GM21390 (cell line): Measurements from ENCODE around the gene UBE2QL1.

ENCODE experiments used
- ATAC-seq: cut with Tn5 transposase; IDR thresholded peaks from one replicate; pipeline ENCODE4 v1.9.1; 2021; ENCODE audit not compliant: unreplicated experiment

UBE2QL1 gene

DNA sequence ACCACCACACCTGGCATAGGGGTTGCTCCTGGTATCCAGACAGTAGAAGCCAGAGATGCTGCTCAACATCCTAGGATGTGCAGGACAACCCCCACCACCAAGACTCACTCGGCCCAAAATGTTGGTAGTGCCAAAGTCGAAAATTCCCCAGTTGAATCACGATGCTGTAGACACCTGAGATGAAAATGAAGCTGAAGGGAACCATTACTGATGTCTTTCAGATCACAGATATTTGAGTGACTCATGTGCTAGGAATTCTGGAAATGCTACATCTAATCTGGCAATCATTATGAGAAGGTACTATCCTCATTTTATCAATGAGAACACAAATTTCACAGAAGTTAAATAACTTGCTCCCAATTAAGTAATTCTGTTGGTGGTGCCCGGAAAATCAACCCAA lies 21.0 kb upstream of the UBE2QL1 start:
- ATAC-seq: no peak

DNA sequence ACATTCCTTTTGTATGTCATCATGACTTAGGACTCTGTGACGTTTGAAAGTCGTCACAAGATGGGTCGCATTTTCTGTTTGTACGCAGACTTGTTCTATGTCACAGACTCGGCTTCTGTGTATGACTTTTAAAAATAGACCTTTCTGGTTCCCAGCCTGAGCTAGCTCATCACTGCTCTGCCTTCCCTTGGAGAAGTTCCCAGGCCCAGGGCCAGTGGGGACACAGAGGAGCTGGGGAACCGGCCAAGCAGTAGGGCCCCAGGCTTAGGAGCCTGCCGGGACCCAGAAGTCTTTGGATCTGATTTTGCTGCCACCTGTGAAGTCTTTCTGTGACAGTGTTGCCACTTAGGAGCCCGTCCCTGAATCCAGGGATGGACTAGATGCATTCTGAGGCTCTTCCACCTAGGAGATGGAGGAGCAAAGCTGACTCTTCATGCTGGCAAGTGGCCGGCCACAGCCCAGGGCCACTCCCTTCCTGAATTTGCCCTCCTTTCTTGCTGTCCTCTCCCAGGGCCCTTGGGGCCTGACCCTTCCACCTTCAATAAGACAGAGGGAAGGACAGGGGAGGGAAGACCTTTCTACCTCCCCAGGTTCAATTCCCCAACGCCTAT lies 18.1 kb upstream of the UBE2QL1 start:
- ATAC-seq: no peak

DNA sequence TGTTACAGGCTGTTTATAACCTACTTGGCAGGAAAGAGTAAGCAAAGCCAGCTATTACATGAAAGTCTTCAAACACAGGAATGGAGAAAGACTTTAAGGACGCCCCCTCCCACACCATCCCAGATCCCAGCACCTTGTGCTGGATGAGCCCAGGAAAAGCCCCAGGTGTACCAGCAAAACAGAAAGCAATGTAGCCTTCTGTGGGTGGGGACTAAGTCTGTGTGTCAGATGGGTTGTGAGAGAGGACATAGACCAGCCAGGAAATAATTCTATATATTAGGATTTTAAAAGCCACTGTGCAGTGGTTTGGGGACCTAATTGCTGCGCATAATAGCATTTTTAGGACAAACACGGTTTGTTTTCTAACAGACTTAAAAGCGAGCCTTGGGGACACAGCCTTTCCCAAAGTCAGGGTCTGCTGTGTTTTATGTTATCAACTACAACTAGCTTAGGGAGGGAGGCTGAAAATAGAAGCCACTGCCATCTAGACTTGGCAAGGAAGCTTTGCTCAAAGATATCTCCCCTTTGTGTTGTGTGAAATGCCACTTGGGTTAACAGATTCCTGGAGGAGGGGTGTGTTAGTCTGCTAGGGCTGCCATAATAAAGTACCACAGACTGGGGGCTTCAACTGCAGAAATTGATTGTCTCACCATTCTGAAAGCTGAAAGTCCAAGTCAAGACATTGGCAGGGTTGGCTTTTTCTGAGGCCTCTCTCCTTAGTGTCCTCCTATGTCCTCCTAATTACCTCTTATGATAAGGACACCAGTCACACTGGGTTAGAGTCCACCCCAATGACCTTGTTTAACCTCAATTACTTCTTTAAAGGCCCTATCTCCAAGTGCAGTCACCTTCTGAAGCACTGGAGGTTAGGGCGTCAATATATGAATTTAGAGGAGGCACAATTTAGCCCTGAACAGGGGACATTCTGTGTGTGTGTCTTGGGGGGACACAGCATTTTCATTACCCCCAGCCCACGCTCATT lies 17.2 kb upstream of the UBE2QL1 start:
- ATAC-seq: no peak

DNA sequence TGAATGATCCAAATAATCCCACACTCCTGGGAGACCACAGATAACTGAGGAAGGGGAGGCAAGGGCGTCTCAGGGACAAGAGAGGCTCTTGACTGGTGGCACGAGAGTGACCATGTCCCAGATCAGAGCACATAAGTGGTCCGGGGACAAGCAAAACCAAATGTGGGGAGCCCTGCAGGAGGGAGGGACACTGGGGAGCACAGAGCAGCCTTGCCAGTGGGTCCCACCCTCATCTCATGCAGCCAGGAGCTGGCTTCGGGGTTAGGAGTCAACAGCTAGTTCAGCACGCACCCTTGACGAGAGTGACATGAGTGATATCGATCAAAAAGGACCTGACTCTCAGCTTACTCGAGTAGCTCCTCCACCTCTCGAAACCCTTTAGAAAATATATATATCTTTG lies 16.5 kb upstream of the UBE2QL1 start:
- ATAC-seq: no peak

DNA sequence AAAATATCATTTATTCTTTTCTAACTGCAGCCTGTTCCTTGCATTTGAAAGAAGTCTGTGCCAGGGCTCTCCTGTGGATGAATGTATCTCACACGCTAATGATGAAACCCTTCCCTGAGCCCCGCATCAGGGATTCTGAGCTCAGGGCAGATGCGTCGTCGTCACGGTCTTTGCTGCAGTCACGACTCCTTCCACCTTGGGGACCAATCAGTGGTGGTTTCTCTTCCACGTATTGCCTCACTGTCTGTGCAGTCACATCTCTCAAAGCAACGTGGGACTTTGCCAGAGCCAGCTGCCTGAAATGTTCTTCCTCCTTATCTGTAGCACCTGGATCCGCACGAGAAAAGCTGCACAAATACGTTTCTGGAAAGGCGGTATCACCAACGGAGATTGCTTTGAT lies 13.9 kb upstream of the UBE2QL1 start:
- no peak for ATAC-seq

DNA sequence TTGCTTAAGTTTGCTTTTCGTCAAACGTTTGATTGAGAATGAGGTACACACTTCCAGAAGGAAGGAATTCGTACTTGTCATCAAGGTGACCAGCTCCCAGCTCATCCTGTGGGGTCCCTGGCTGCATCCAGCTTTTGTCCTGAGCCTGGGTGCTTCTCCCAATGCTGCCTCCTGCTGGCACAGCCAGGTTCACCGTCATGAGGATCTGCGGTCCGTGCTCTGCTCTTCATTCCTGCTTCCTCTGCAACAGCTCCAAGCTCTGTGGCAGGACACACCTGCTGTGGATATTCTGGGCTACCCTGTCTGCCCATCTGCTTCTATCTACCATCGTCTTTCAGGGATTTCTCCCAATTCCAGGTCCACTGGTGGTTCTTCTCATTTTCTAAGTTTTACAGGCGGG lies 13.3 kb upstream of the UBE2QL1 start:
- no peak for ATAC-seq

DNA sequence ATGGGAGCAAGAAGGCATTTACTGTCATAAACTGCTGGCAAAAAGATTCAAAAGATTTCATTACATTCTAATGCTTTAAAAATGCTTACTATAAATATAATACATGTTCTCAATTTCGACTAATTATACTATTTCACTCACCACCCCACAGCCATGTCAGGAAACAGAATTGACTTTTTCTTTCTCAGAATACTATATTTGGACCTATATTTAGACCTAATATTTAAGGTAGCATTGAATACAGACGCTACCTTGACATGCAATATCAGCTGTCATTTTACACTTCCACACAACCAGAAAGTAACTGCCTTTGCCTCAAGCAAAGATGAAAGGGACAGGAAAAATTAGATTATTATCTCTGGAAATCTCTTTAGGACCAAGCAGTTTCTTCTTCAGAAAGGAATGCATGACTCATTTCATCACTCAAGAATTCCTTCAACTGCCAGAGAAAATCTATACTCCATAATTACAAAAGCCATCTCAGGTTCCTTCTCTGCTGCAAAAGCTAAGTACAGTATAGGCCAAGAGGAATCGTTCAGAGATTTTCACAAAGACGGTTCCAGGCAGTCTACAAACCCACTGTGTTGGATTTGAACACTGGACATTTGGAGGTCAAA lies 11.8 kb upstream of the UBE2QL1 start:
- no peak for ATAC-seq

DNA sequence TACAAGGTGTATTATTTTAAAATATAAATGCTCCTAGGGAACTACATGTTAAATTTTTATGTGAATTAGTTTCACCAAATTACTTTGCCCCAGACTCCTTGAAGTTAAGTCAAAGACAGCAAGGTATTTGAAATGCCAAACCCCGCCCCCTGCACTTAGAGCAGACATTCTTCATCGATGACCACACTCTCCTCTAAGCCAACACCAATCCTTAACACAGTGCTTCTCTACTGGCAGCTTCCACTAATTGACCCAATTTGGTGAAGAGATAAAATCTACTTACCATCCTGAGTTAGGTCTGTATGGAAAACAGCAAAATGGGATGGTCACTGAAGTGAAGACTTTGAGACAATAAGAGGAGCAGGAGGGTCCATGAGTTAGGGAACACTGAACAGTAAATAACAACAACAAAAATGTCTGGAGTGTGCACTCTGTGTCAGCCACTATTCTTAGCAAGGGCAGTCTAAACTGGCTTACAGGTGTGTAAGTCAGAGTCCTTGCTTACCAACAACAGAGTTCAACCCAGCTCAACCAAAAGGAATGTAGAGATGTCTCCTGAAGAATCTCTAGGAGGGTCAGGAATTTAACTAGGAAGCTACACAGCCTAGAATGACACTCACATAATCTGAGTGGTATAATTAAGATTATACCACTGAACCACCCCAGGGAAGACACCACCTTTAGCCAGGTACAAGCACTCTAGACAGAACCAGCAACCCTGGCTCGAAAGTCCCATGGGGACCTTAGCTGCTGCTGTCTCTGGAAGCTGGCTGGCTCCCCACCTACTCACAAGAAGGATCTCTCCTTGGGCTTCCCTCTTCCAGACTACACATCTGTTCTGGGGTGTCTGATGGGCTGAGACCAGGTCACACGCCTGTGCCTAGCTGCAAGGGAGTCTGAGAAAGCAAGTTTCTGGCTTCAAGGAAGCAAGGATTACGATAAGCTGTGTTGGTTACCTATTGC lies 8.8 kb upstream of the UBE2QL1 start:
- ATAC-seq: no peak

DNA sequence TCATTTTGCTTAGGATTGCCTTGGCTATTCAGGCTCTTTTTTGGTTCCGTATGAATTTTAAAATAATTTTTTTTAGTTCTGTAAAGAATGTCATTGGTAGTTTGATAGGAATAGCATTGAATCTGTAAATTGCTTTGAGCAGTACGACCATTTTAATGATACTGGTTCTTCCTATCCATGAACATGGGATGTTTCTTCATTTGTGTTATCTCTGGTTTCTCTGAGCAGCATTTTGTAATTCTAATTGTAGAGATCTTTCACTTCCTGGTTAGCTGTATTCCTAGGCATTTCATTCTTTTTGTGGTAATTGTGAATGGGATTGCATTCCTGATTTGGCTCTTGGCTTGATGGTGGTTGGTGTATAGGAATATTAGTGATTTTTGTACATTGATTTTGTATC lies 6.3 kb upstream of the UBE2QL1 start:
- ATAC-seq: no peak

DNA sequence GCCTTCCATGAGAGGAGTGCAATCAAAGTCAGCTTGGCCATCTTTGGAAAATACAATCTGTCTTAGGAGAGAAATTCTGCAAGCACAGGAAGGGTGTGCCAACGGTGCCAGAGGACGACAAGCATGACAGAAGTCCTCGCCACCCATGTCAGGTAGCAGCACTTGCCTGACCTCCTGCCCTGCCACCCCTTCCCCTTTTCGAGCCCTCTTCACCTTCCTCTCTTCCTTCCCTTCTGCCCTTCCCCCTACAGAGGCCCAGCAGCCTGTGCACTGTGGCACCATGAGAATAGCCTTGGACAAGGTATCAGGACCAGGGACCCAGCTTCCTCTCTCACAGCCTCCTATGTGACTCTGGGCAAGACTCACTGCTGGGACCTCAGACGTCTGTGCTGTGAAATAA lies 5.3 kb upstream of the UBE2QL1 start:
- no peak for ATAC-seq

DNA sequence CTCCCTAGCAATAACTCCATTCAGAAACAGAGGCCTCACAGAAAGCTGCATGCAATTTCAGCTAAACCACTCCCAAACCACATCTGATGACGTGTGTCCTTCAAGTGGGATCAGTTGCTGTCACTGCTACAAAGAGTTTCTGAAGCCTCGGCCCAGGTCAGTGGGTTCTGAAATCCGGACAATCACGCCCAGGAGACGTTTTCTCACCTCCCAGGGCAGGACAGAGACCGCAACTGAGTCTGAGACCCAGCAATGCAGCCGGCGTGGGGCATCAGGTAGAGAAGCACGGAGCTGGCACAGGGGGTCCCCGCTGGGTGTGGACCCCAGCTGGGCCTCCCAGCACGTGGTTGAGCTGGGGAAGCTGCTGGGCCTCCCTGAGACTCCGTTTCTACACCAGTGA lies 2.6 kb upstream of the UBE2QL1 start:
- ATAC-seq: no peak

DNA sequence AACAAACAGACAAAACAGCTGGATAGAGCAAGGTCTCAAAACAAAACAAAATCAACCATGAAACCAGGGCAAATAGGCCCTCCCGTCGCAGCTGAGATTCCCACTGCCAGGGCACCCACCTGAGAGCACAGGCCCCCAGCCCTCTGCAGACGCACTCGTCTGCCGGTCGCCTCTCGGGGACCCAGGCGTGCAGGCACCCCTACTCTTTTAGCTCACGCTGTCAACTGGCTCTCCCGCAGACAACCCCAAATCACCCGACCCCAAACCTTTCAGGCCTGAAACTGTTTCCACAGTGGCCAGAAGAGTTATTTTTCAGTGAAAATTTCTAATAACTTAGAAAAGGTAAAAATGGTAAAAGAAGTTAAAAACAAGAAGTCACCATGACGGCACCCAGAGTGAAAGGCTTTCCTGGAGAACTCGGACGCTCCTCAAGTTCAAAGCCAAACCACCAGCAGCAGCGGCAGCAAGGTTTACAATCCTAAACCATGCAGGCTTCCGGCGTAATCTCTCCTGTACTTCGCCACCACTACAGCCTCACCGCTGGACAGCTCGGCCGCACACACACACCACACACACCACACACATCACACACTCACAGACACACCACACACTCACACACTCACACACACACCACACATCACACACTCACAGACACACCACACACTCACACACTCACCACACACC lies 1.9 kb upstream of the UBE2QL1 start:
- no peak for ATAC-seq

DNA sequence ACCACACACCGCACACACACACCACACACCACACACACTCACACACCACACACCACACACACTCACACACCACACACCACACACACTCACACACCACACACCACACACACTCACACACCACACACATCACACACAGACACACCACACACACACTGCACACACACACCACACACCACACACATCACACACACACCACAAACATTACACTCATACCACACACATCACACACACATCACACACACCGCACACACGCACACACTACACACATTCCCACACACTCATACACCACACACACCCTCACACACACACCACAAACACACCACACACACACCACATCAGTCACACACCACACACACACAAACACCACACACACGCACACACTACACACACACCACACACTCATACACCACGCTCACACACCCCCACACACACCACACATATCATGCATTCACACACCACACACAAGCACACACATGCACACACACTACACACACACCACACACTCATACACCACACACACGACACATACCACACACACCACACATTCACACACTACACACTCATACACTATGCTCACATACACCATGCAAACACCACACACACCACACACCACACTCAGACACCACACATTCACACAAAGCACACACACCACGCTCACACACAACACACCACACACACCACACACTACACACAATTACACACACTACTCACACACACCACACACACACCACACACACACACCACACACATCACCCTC lies 1.1 kb upstream of the UBE2QL1 start:
- ATAC-seq: no peak

DNA sequence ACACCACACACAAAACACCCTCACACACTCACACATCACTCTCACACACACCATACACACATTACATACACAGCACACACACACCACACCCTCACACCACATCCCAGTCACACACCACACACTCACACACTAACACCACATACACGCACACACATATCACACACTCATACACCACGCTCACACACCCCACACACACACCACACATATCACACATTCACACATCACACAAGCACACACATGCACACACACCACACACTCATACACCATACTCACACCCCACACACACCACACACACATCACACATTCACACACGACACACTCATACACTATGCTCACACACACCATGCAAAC lies 543 bp upstream of the UBE2QL1 start:
- no peak for ATAC-seq

DNA sequence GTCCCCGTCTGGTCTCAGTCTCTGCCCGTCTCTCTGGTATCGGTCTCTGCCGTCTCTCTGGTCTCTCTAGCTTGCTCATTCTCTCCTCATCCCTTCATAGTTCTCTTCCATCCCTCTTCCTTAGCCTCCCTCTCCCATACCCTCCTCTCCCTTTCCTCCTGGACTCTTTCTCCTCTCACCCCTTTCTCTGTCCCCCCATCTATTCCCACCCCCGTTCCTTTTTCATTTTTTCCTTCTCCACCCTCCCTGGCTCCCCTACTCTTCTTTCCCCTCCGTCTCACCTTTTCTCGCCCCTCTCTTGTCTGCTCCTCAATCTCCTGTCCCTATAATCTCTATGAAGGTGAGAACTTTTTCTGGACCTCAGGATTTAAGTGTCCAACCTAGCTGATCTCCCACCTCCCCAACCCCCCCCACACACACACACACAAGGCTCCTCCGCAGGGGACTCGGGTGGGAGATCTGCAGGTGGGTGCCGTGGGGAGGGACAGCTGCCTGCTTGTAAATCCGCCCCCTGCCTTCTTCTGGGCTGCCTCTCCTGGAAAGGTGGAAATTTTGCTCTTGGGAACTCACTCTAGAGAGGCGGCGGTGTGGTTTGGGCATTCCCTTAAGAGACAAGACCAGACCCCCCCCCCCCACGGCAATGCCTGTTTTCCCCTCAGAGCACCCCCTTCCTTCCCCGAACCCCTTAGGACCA lies 953 bp downstream of the UBE2QL1 start:
- ATAC-seq: no peak

DNA sequence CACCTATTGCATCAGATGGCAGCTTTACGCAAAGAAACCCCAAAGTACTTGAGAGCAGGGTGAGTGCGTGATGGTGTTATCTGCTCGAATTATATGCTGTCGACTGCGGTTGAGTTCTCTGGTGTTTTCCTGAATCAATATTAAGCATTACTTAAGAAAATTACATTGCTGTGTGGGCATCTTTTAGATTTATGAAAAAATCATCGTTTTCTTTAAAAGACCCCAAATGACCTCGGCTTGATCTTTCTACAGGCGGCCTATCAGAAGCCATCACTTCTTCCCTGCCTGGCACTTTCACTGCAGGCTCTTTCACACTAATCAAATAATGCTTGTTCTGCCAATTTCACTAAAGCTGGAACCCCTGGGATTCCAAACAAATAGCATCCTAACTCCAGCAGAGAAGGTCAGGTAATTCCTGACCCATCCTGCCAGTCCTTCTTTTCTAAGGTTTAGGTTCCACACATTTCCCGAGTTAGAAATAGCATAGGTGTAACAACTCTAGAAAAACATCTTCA lies 1.7 kb downstream of the UBE2QL1 start:
- no peak for ATAC-seq

DNA sequence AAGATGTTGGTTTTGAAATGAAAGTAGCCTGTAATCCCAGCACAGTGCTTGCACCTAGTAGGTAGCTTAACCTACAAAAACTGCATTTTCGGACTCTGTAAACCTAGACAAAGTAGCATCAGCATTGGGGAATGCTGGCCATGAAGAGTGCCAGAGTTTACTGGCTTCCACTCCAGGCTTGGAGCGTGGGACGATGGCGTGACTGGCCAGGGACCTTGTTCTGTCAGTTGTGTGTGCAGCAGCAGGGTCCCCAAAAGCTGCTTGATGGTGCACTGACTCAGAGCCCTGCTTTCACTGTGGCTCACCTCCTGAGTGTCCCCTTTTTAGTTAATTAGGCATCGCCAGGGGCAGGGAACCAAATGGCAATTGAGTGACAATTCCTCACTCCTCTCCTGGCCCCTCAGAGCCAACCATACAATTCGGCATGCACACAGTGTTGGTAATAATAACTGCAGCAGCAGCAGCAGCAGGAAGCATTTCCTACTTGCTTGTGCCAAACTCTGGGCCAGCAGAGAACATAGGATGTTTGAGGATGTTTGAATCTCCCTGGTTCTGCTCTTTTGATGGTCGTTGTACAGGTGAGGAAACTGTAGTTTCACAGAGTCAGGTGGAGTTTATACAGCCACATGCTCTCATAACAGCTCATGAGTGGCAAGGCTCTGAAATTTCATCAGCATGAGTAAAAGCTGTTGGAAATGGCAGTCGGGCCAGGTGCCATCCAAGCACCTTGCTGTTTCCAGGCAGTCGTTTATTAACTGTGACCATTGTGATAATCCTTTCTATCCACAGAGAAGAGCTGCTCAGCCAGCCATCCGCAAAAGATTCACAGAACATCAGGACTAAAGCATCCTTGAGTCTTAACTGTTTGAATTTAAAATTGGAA lies 4.2 kb downstream of the UBE2QL1 start:
- no peak for ATAC-seq
